Cardiac fibroblast (primary cell): Measurements from ENCODE around the gene COQ8A.
A peak's percentile ranks its signal among the peaks of the same experiment; 100 is the strongest.

ENCODE experiments used
- DNase-seq, 2 donors: peaks; one replicate each; pipeline versions ENCODE4 v3.0.0 to v3.0.0-alpha.2; 2010; ENCODE audit warnings: low read depth in 2 of 2
- H3K4me3 ChIP-seq, 2 donors: replicated peaks in 1 of 2; 1 replicate in 1 of 2; 2 replicates in 1 of 2; pipeline ENCODE4 v1.5.1; 2011; ENCODE audit warnings: low read depth in 2 of 2, low read length in 2 of 2, mild to moderate bottlenecking in 2 of 2, moderate library complexity in 1 of 2
- CTCF ChIP-seq: IDR thresholded peaks from one replicate; pipeline ENCODE4 v1.5.1; 2011; ENCODE audit warnings: low read depth, mild to moderate bottlenecking, low read length, inconsistent platforms

COQ8A gene

DNA sequence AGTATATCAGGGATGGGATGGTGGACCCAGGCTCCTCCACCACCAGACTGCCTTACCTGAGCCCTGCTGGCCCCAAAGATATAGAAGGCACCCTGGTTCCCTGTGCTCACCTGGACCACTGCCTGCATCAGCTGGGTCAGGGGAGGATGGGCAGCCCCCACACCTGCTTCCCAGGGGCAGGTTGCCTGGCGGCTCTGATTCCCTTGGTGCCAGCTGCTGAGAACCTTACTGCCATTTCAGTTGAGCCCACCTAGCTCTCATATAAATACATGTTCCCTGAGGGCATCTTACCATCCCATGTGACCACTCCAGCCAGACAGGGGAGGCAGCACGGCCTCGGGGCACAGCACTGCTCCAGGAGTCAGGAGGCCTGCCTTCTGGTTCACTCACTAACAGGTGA lies 45.3 kb upstream of the COQ8A start:
- no peak overlapping the region for H3K4me3 ChIP-seq
- no peak for TF ChIP-seq CTCF
- DNase-seq = no peak

DNA sequence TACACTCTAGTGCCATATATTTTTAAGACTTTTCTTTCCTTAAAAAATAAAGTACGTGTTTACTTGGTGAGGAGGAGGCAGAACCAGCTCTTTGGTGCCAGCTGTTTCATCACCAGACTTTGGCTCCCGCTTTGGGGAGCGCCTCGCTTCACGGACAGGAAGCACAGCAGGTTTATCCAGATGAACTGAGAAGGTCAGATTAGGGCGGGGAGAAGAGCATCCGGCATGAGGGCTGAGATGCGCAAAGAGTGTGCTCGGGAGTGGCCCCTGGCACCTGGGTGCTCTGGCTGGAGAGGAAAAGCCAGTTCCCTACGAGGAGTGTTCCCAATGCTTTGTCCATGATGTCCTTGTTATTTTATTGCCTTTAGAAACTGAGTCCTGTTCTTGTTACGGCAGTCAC lies 44.5 kb upstream of the COQ8A start:
- no peak for TF ChIP-seq CTCF
- no peak overlapping the region for H3K4me3 ChIP-seq
- DNase-seq = no peak

GRCh38 chr1:226898246-226898645 lies 41.8 kb upstream of the COQ8A start:
- DNase-seq = no peak
- no peak for TF ChIP-seq CTCF
- H3K4me3 ChIP-seq = no peak overlapping the region

- H3K4me3 ChIP-seq = no peak overlapping the region
- TF ChIP-seq CTCF = no peak
- DNase-seq = no peak
These were observed 38.7 kb upstream of the COQ8A start for GRCh38 chr1:226901421-226901820.

GRCh38 chr1:226902601-226903000 lies 37.5 kb upstream of the COQ8A start:
- no peak for DNase-seq
- TF ChIP-seq CTCF = no peak
- no peak overlapping the region for H3K4me3 ChIP-seq

DNA sequence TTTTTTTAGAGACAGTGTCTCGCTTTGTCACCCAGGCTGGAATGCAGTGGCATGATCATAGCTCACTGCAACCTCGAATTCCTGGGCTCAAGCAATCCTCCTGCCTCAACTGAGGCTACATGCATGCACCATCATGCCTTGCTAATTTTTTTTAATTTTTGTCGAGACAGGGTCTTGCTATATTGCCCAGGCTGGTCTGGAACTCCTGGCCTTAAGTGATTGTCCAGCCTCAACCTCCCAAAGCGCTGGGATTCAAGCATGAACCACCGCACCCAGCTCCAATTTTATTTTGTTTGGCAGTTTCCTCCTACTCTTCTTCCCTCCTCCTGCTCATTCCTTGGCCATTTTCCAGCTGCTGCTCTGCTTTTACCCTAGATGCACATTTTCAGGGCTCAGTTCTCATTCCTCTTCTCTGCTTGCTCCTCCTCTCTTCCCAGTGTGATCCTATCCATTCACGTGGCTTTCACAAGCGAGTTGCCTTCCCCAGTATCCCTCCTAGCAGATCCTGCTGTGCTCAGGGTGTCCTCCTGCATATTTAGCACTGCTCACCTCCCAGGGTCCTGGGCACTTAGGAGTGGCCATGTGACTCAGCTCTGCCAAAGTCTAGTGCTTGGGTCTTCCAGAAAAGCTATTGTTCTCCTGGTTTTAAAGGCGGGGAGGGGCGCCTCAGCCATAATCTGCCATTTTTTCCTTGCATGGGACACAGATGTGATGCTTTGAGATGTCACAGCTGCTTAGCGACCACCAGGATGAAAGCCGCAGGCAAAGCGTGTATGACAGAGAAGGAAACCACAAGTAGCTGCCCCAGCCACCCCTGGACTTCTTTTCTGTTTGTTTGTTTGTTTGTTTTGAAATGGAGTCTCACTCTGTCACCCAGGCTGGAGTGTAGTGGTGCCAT lies 36.0 kb upstream of the COQ8A start:
- H3K4me3 ChIP-seq = no peak overlapping the region
- no peak for TF ChIP-seq CTCF
- DNase-seq = peak; percentile 76 to 87
